ENCODE data around the gene PIP5KL1.

Gene PIP5KL1

DNA sequence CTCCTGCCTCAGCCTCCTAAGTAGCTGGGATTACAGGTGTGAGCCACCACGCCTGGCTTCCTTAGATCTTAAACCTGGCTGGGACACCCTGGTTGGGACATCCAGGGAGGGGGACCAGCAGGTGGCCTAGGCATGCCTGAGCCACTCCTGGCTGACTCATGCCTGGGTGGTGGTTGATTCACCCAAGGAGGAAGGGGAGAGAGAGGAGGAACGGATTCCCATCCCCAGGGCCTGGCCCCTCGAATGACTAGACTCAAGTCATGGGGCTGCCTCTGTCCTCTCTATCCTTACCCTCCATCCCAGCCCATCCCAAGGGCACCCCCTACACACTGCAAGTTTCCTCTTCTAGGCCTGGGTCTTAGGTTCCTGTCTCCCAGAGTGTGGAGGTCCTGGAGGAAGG lies 37.5 kb upstream of the PIP5KL1 start:
- no peak for DNase-seq

DNA sequence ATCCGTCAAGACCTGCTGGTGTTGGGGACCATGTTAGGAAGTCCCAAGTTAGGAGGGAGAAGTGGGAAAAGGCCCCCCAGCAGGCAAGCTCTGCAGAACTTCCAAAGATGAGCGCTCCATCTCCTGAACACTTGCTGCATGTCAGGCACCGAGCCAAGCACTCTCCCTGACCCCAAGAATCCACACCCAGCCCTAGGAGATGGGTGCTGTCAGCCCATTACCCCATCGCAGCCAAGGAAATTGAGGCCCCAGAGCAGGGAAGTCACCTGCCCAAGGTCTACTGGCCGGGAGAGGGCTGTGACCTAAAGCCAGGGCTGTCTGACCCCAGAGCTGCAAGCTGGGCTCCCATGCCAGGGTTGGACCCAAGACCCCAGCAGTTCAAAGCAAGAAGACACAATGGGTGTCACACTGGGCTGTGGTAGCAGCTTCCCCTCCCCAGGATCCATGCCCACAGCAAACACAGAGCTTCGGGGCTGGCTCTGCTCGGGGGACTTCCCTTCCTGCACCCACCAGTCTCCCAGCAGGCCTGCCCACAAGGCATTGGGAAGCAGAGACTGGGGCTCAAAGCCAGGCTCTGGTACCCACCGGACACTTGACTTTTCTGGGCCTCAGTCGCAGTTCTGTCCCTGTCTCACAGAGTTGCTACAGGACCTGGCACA lies 36.7 kb upstream of the PIP5KL1 start:
- no peak for DNase-seq

DNA sequence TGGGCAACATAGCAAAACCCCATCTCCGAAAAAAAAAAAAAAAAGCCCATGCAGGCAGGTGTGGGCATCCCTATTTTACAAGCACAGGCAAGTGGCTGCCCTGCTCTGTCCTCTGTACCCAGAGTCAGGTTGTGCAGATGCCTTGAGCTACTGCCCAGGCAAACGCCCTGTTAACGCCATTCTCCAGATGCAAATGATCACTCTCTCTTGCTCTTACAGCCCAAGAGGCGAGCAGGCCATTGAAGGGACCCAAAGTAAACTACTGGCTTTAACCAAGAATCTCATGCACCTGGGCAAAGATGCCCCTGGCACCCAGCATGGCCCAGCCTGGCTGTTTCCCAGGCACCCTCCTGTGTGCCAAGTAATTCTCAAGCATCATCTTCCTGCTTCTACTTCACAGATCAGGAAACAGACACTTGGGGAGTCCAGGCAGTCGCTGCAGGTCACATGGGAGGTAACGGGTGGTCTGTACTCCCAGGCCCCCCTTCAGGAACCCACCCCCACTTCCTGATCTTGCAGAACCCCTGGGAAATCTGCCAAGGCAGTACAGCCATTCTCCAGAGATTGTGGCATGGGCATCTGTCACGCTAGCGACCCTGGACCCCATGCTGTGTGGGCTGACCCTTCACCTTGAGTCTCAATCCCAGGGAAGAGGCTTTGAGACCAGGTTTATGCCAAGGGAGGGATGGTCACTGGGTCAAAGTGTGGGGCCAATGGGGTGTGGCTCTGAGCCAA lies 36.0 kb upstream of the PIP5KL1 start:
- no peak for DNase-seq

DNA sequence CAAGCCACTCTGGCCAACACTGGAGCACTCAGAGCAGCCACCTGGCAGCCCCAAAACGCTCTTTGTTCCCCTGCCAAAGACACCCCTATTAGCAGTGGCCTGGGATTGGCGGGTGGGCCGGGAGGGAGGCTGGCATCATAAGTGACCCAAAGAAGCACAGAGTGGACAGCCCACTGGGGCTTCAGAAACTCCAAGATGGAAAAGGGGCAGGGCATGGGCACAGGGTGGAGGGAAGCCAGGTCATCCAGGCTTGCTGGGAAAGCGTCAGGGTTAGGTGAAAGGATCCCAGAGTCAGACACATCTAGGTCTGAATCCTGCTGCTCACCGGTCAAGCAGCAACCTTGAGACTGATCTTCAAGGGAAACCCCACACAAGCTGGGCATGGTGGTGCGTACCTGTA lies 35.4 kb upstream of the PIP5KL1 start:
- DNase-seq: no peak

DNA sequence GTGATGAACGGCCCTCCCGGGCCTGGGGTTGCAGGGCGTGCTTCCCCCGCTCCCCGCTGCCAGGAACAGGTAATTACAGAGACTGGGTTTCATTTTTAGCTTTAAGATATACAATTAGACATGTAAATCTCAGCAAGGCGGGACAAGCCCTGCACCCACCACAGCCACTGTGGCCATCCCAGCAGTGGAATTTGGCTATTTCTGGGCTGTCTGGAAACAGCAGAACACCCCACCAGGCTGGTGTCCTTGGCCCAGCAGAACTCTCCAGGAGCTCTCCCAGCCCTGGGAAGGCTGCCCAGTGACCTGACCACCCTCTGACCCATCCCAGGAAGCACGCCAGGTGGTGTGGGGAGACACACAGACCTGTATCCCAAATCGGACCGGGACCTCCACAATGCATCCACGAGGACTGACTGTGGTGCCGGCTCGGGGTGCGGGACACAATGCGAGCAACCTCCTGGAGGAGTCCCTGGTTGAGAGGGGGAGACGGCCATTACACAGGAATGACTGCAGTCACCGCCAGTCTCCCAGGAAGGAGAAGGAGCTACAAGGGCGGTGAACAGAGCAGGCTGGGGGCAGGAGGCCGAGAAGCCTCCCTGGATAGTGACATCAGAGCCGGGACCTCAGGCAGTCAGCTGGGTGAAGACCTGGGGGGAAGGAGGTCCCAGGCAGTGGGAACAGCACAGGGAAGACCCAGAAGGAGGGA lies 32.9 kb upstream of the PIP5KL1 start:
- no peak for DNase-seq

DNA sequence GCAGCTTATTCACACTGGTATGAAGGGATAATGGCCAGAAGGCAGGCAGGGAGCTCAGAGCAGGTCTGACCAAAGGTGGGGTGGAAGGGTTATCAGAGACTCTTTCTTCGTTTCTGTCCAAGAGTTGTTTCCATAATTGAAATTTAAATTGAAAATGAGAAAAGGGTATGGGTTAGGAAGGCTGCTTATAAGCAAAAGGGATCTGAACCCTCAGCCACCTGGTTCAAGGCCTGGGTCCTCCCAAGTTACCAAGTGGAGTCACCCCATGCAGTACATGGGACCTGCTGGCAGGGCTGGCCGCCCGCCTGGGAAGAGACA lies 32.4 kb upstream of the PIP5KL1 start:
- DNase-seq: no peak

DNA sequence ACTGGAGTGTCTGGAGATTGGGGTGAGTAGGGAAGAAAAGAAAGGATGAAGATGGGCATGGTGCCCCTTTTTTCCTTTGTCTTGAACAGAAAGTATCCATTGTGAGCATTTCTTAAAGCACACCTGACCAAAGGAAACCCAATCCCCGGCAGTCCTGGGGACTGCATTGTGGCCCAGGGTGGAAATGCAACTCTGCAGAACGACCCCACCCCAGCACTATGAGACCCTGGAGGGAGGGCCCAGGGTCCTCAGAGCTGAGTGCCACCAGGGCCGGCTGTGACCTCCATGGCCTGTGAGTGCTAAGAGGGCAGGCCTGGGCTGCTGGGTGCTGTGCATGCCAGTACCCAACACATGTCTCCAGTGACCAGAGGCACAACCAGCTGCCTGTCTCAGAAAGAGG lies 31.7 kb upstream of the PIP5KL1 start:
- no peak for DNase-seq

DNA sequence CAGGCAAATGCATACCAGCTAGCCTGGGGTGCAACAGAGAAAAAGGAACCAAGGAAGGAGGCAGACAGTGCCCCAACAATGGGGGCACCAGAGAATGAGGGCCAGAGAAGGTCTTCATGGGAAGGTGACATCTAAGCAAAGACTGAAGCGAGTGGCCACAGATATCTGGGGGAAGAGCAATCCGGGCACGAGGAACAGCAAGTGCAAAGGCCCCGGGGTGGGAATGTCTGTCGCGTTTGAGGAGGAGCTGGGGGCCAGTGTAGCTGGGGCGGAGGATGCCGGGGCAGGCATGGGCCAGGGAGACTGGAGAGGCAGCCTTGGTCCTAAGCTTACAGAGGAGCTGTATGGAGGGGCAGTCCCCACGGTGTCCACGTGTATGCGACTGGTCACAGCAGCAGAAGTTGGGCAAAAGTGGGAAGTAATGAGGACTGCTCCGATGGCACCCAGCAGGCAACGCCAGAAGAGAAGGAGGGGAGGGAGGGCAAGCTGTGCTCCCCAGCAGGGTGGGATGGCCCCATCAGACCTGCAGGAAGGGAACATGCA lies 31.1 kb upstream of the PIP5KL1 start:
- DNase-seq: no peak

DNA sequence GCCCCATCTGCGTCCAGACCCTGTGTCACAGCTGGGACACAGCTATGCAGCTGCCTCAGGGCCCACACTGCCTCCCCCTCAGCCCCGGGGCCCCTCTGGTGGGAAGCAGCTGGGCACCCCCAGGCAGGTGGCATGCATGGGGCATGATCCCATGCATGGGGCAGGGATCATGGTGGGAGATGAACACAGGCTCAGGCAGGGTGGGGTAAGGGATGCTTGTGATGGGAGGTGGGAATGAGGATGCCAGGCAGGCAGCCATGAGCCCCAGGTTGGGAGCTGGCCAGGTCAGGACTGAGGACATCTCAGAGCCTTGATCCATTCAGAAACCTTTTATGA lies 30.5 kb upstream of the PIP5KL1 start:
- no peak for DNase-seq

DNA sequence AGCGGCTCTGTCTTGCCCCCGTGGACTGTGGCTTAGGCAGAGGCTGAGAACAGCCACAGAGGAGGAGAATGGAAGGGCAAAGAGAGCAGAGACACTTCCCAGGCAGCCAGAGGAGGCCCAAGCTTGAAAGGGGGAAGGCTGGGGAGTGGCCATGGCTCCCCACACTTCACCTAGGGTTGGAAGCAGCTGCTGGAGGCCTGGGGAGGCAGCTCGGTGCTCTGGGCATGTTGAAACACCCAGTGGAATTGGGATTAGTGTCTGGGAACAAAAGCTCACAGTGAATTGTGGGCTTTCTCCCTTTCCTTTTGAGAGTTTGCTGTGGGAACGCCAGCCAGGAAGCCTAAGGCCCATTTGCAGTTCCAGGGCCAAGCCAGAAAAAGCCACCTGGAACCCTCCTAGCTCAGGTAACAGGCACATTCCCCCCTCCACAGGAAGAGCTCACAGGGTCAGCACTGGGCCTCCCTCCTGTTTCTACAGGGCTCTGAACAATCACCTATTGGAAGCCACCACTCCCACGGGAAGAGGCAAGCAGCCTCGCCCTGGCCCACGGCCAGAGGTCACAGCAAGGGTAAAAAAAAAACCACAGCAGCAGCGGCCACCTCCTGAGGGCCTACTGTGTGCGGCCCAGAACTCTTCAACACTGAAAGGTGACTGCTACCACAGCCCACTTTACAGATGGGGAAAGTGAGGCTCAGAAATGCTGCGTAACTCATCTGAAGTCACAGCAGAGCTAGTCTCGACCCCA lies 30.0 kb upstream of the PIP5KL1 start:
- no peak for DNase-seq

DNA sequence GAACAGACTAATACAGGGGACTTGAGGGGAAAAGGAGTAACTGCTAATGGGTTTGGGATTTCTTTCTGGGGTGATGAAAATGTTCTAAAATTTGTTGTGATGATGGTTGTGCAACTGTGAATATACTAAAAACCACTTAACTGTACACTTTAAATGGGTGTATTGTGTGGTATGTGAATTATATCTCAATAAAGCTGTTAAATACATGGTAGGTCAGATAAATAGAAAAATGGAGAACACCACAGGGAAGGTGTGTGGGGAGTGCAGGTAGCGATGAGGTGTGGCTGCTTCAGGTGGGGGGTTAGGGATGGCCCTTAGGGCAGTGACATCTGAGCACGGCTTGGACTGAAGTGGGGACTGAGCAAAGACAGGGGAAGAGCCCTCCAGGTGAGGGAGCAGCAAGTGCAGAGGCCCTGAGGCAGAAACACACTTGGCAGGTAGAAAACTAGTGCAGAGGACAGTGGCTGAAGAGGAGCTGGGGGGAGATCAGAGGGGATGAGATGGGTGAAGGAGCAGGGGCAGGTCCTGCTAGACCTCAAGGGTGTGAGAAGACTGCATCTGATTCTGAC lies 29.3 kb upstream of the PIP5KL1 start:
- no peak for DNase-seq

DNA sequence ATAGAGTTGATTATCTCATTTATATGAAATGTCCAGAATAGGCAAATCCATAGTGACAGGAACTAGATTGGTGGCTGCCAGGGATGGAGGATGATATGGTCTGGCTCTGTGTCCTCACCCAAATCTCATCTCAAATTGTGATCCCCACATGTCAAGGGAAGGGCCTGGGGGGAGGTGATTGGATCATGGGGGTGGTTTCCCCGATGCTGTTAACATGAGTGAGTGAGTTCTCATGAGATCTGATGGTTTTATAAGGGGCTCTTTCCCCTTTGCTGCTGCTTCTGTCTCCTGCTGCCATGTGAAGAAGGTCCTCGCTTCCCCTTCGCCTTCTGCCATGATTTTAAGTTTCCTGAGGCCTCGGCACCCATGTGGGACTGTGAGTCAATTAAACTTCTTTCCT lies 28.8 kb upstream of the PIP5KL1 start:
- DNase-seq: no peak

DNA sequence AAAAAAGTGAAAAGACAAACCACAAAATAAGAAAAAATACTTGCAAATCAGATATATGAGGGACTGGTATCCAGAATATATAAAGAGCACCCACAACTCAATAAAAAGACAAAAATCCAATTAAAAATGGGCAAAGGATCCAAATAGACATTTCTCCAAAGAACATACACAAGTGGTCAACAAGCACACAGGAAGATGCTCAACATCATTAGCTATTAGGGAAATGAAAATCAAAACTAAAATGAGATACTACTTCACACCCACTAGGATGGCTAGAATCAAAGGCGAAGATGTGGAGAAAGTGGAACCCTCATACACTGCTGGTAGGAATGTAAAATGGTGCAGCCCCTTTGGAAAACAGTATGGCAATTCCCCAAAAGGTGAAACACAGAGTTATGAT lies 28.2 kb upstream of the PIP5KL1 start:
- no peak for DNase-seq

DNA sequence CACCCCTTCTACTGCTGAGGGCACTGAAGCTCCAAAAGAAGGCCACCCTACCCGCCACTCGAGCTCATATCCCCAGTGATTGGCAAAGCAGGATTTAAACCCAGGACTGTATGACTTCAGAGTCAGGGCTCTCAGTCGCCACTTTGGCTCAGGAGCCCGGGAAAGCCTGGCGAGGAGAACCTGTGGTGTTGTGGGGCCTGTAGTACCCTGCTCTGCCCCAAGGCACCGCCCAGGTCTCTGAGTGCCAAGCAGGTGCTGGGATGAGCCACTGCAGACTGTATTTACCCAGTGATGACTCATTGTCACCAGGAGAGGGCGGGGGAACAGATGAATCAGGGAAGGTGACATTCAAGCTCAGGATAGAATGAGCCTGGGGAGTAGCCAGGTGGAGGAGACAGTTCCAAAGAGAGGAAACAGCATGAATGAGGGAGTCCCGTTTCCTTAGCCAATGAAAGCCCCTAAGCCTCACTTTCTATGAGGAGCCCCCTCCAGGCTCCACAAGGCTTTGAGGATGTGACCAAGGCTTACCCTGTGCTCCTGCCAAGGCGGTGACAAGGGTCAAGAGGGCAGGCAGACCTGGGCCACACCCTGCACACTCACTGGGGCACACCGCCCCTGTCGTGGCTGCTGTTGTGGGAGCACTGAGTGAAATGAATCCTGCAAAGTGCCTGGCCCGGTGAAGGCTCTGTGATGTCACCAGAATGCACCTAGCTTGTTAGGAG lies 24.9 kb upstream of the PIP5KL1 start:
- peak; percentile 81 for DNase-seq

DNA sequence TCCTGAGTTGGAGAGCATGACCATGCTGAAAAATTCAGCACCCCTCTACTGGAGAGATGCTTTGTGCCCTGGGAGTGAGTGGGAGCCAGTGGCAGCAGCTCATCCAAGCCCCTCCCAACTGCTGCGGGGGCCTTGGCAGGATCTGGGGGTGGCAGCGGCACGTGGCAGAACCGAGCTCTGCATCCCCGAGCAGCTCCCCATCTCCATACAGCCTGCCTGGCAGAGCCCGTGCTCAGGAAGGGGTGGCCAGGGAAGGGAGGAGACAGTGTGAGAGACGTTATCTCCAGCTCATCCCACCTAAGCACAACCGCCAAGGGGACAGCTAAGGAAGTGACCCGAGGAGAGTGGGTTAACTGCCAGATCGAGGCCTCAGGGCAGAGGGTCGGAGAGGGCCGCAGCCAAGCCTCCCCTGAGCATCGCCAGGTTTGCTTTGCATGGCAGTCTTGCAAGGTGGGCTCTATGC lies 24.3 kb upstream of the PIP5KL1 start:
- no peak for DNase-seq

DNA sequence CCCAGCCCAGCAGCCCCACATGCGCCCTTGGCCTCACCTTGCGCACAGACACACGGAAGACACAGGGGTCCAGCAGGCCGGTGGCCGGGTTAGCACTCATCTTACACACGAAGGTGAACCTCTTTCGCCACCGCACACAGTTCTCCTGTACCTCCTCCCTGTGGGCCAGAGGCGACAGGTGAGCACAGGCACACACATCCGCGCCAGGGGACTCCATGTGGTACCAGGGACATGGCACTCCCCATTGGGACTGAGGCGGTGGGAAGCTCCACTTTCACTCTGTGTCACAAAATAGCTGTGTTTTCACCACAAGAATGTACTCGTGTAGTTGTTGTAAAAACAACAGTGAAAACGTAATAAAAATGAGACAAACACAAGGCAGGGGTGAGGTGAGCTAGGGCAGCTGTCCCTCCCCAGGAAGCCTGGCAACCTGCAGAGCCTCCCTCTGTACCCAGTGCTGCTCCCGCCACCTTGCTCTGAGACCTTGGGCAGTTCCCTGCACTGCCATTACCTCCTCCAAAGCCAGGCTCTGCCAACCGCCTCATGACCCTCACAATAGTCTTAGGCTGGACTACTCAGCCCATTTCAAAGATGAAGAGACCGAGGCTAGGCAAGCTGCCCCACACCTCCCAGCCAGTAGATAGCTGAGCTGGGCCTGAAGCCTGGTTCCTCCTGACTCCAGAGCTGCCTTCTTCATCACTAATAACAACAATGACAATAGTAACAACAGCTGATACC lies 23.4 kb upstream of the PIP5KL1 start:
- no peak for DNase-seq

DNA sequence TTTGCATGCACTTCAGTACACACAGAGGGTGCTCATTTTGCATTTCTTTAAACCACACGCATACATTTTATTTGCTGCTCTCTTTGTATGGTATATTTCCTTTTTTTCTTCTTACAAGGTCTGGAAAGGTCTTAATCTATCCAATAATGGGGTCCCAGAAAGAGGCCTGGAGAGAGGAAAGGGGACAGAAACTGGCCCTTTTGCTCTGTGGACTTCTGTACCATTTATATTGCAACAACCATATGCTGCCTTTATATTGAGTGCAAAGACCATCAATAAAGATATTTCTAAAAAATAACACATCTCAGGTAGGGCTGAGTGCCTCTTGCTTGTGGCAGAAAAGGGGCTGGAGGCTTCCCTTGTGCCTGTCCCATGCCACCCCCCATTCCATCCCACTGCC lies 22.6 kb upstream of the PIP5KL1 start:
- DNase-seq: no peak

DNA sequence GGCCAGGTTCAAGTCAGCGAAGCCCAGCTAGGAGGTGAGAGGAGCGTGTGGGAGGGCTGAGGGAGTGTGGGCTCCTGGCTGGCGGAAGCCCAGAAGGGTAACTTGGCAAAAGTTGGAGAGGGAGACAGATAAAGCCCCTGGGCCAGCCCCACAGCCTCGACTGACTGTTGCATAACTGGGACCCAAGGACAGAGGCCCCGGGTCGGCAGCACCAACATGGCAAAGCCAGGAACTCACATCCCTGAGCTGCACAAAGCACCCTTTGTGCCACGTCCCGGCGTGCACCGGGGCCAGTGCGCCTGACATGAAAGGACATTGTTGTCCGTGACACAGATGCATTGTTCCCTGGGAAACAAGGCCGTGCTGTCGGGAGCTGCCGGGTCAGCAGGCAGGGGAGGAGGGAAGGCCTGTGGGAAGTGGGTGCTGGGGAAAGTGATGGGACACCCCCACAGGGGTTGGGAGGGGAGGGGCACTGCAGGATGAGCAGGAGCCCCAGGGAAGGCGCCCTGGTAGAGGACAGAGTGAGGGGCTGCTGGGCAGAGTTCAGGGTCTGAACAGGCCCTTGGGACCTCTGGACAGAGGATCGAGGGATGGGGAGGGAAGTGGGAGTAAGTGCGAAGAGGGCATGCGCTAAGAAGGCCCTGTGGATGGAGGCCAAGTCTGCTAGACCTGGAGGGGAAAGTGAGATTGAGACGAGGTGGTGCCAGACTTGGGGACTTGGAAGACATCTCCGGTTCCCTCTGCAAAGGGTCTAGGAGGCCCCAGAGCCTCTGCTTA lies 20.1 kb upstream of the PIP5KL1 start:
- DNase-seq: no peak

DNA sequence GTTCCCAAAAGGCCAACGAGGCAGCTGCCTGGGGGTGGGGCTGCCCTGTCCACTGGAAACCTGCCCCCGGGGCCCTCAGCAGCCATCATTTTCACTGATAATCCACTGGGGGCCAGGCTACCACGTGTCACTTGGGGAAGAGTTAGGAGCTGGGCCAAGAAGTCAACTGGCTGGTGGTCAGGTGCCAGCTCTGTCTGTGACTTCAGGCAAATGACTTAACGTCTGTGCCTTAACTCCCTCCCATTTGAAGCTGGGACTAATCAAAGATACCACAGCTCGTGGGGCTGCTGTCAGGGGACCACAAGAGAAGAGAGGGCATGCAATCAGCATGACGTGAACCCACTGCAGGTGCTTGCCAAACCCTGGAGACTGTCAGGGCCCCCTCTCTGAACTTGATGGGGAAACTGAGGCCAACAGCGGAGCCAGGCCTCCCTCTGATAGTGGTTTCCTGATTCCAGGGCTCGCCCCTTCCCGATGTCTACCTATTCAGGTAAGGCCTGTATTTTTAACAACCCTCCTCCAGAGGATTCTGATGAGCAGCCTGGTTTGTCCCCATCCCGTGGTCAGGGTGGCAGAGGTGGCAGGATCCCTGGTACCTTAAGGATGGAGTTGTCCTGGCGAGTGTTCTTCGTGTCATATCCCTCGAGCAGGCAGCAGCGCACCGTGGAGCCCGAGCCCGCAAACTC lies 19.4 kb upstream of the PIP5KL1 start:
- no peak for DNase-seq

Measured in NCI-H82 (cell line).